Cardiac fibroblast (primary cell): Measurements from ENCODE around the gene PRKN.
A peak's percentile ranks its signal among the peaks of the same experiment; 100 is the strongest.

ENCODE experiments used
- DNase-seq, 2 donors: peaks; one replicate each; pipeline versions ENCODE4 v3.0.0 to v3.0.0-alpha.2; 2010; ENCODE audit warnings: low read depth in 2 of 2
- H3K4me3 ChIP-seq, 2 donors: replicated peaks in 1 of 2; 1 replicate in 1 of 2; 2 replicates in 1 of 2; pipeline ENCODE4 v1.5.1; 2011; ENCODE audit warnings: low read depth in 2 of 2, low read length in 2 of 2, mild to moderate bottlenecking in 2 of 2, moderate library complexity in 1 of 2
- TF ChIP-seq, protein P1 (sequence below): IDR thresholded peaks from one replicate; pipeline ENCODE4 v1.5.1; 2011; ENCODE audit warnings: low read depth, mild to moderate bottlenecking, low read length, inconsistent platforms

PRKN gene

DNA sequence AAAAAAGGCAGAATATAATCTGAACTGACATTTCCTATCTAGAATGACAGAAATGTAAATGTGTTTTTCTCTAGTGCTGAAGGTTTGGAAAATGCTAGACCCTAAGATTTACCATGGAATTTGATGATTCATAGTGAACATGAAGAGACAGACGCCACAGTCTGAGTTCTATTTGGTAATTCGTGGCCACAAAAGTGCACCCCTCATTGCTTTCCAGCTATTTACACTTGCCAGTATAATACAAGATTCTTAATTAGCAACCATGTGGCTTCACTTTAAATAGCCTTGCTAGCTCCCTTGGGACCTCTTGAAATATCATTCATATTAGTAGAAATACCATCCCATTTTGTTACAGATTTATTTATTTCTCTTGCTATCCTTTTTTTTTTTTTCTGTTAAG, 636.8 kb downstream of the PRKN start:
- no peak overlapping the region for H3K4me3 ChIP-seq
- TF ChIP-seq, protein P1, sequence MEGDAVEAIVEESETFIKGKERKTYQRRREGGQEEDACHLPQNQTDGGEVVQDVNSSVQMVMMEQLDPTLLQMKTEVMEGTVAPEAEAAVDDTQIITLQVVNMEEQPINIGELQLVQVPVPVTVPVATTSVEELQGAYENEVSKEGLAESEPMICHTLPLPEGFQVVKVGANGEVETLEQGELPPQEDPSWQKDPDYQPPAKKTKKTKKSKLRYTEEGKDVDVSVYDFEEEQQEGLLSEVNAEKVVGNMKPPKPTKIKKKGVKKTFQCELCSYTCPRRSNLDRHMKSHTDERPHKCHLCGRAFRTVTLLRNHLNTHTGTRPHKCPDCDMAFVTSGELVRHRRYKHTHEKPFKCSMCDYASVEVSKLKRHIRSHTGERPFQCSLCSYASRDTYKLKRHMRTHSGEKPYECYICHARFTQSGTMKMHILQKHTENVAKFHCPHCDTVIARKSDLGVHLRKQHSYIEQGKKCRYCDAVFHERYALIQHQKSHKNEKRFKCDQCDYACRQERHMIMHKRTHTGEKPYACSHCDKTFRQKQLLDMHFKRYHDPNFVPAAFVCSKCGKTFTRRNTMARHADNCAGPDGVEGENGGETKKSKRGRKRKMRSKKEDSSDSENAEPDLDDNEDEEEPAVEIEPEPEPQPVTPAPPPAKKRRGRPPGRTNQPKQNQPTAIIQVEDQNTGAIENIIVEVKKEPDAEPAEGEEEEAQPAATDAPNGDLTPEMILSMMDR = no peak
- DNase-seq = peak; percentile 11 to 22

DNA sequence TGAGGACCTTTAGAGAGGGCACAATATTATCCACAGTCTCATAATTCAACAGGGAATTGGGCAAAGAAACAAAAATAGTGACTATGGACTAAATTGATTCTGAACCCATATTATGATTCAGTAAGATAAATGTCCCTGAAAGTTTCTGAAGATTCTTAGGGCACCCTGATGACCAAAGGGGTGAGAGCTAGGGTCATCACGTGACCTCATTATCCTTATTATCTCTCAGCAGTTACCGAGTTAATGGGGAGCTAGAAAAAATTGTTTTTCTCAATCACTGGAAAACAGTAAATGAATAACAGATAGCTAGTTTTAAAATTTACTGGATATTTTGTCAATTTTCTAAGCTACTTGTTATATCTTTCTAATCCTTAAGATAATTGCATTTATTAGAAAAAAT, 639.5 kb downstream of the PRKN start:
- TF ChIP-seq, protein P1 = no peak
- no peak overlapping the region for H3K4me3 ChIP-seq
- DNase-seq = no peak

DNA sequence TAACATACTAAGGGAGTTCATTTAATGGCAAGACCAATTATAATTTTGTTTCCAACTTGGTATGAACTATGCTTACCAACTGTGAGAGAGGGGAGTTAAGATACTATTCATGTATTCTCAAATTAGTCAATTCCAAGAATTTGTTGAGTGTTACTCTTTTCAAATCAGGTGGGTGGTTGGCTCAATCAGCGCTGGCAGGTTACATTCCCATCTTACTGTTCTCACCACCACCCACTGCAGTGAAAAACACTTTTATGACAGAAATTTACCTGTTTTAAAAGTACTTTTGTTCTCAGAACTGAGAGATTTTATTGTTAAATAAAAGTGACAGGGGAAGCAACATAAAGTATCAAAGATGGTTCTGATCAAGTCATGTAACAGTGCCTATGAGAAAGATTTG, 642.0 kb downstream of the PRKN start:
- H3K4me3 ChIP-seq = no peak overlapping the region
- no peak for DNase-seq
- TF ChIP-seq, protein P1 = no peak

DNA sequence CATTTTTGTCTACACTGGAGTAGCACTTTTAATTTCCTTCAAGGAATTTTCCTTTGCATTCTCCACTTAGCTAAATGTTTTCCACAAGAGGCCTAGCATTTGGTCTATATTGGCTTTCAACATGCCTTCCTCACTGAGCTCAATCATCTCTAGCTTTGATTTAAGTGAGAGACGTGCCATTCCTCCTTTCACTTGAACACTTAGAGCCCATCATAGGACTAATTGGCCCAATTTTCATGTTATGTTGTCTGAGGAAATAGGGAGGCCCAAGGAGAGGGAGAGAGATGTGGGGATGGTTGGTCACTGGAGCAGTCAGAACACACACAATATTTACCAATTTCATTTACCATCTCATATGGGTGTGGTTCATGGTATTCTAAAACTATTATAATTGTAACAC, 645.0 kb downstream of the PRKN start:
- H3K4me3 ChIP-seq = no peak overlapping the region
- DNase-seq = no peak
- TF ChIP-seq, protein P1 = no peak

DNA sequence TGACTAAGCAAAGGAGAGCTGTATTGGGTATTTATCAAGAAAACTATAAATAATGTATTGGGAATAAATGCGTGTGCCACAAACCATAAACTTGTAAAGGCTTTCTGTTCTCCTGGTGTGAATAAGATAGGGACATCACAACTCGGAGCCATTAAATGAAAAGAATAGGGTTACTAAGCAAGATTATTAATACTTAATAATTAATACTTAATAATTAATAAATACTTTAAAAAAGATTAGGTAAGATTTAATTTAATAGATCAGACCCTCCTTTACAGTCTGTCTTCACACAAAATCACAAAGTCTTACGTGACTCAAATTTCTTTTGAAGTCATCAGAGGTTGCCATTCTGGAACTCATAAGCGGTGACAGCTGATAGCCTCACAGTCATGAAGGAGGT, 648.9 kb downstream of the PRKN start:
- H3K4me3 ChIP-seq = no peak overlapping the region
- no peak for DNase-seq
- TF ChIP-seq, protein P1 = no peak

DNA sequence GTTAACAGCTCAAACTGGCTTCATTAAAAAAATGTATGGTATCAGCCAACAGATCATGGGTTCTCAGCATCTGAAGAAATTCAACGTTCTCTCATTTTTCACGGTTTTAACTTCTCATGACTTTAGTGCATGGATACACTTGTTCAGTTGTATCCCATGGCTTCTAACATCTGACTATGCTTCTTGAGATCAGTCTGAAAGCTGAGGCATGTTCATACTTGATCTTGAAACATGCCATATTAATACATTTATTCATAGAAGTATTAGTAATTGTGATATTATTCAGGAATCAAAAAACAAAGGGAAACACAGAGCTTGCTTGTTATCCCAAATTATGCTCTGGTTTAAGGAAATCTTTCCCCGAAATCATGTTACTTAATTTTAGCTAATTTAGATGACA, 649.4 kb downstream of the PRKN start:
- TF ChIP-seq, protein P1 = no peak
- no peak for DNase-seq
- no peak overlapping the region for H3K4me3 ChIP-seq

DNA sequence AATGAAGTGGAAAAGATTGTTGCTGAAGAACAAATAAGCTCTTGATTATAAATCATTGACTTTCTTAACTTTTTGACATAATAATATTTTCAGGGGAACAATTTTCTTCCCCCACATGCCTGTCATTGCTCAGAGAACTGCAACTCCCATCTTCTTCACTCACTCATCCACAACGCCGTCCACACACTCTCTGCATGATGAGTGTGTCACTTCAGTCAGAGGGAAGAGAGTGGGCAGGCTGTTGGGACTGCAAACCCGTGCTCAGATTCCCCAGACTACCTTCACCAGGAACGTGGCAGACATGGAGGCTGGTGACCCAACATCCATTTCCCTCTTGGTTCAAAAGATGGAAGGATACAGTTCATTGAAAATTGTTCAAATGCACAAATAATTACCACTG, 650.8 kb downstream of the PRKN start:
- no peak for DNase-seq
- H3K4me3 ChIP-seq = no peak overlapping the region
- TF ChIP-seq, protein P1 = no peak
